ENCODE results near the gene DRG2. TPM values are rescaled to one million over a fixed set of nuclear protein-coding genes. Genes with fewer than 3 reads are reported as not detected.

DRG2 gene
- total and polyA plus RNA-seq, 10 of the 15 experiments (the other 5 are each of a cell fraction or from before 2014, with no cell fraction given): 9.1 to 64.8 (median 45.7) TPM

GRCh38 chr17:18087610-18088491 lies at the start of gene DRG2 (continued):
- peak in 1 of 2 experiments; percentile 62; a peak in 1 of 4 replicates for TF ChIP-seq ETV6 (conservative IDR thresholded peaks at IDR 0.05 in 1 of 2, IDR thresholded peaks at IDR 0.05 in 1 of 2; ENCODE audit: borderline replicate concordance in 1 of 2, low read depth in 1 of 2)
- peak; percentile 92; the same call in 1 of the 2 replicates for TF ChIP-seq RB1 (IDR thresholded peaks at IDR 0.05; ENCODE audit: borderline replicate concordance)
- peak; percentile 83 for TF ChIP-seq TCF7 (IDR thresholded peaks at IDR 0.05; ENCODE audit: borderline replicate concordance)
- 0 out of 2 replicates have a peak, but pooled peaks have one; percentile 14 for TF ChIP-seq IRF3 (IDR thresholded peaks at IDR 0.05)
- TF ChIP-seq MEF2A (IDR thresholded peaks at IDR 0.05; ENCODE audit: insufficient read depth, low read depth, low read length): peak; percentile 80
- TF ChIP-seq, protein P1, sequence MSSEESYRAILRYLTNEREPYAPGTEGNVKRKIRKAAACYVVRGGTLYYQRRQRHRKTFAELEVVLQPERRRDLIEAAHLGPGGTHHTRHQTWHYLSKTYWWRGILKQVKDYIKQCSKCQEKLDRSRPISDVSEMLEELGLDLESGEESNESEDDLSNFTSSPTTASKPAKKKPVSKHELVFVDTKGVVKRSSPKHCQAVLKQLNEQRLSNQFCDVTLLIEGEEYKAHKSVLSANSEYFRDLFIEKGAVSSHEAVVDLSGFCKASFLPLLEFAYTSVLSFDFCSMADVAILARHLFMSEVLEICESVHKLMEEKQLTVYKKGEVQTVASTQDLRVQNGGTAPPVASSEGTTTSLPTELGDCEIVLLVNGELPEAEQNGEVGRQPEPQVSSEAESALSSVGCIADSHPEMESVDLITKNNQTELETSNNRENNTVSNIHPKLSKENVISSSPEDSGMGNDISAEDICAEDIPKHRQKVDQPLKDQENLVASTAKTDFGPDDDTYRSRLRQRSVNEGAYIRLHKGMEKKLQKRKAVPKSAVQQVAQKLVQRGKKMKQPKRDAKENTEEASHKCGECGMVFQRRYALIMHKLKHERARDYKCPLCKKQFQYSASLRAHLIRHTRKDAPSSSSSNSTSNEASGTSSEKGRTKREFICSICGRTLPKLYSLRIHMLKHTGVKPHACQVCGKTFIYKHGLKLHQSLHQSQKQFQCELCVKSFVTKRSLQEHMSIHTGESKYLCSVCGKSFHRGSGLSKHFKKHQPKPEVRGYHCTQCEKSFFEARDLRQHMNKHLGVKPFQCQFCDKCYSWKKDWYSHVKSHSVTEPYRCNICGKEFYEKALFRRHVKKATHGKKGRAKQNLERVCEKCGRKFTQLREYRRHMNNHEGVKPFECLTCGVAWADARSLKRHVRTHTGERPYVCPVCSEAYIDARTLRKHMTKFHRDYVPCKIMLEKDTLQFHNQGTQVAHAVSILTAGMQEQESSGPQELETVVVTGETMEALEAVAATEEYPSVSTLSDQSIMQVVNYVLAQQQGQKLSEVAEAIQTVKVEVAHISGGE (CRISPR knock-in tag; IDR thresholded peaks at IDR 0.05): peak; percentile 96
- 0 out of 2 replicates have a peak, but pooled peaks have one; percentile 6 for TF ChIP-seq BRCA1 (IDR thresholded peaks at IDR 0.05; ENCODE audit: low read depth, low read length)
- peak; percentile 74; the same call in 1 of the 2 replicates for TF ChIP-seq PML (IDR thresholded peaks at IDR 0.05; ENCODE audit: low read length)
- 0 out of 2 replicates have a peak, but pooled peaks have one; percentile 51 for TF ChIP-seq WRNIP1 (IDR thresholded peaks at IDR 0.05; ENCODE audit: borderline replicate concordance, low read depth, low read length)
- no peak for TF ChIP-seq NFYB (IDR thresholded peaks at IDR 0.05; ENCODE audit: insufficient read depth, low read depth, low read length)
- TF ChIP-seq CEBPB (IDR thresholded peaks at IDR 0.05; ENCODE audit: borderline replicate concordance in 1 of 2, low read depth in 2 of 2, low read length in 2 of 2): no peak
- TF ChIP-seq SMAD5 (IDR thresholded peaks at IDR 0.05; ENCODE audit: low read depth): peak; percentile 76; the same call in 1 of the 2 replicates
- TF ChIP-seq SUZ12 (IDR thresholded peaks at IDR 0.05; ENCODE audit: unreplicated experiment): no peak
- TF ChIP-seq BHLHE40 (IDR thresholded peaks at IDR 0.05; ENCODE audit: borderline replicate concordance in 1 of 2, low read depth in 2 of 2, low read length in 1 of 2): peak; percentile 64 to 77
- peak; percentile 63; the same call in 1 of the 2 replicates for TF ChIP-seq STAT1 (conservative IDR thresholded peaks at IDR 0.05)
- TF ChIP-seq, protein P2, sequence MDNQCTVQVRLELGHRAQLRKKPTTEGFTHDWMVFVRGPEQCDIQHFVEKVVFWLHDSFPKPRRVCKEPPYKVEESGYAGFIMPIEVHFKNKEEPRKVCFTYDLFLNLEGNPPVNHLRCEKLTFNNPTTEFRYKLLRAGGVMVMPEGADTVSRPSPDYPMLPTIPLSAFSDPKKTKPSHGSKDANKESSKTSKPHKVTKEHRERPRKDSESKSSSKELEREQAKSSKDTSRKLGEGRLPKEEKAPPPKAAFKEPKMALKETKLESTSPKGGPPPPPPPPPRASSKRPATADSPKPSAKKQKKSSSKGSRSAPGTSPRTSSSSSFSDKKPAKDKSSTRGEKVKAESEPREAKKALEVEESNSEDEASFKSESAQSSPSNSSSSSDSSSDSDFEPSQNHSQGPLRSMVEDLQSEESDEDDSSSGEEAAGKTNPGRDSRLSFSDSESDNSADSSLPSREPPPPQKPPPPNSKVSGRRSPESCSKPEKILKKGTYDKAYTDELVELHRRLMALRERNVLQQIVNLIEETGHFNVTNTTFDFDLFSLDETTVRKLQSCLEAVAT (IDR thresholded peaks at IDR 0.05): peak; percentile 68; the same call in 1 of the 2 replicates
- no peak for TF ChIP-seq CHD2 (IDR thresholded peaks at IDR 0.05; ENCODE audit: borderline replicate concordance, low read depth, low read length)
- peak; percentile 56; the same call in 1 of the 2 replicates for TF ChIP-seq ZSCAN29 (IDR thresholded peaks at IDR 0.05)
- peak; percentile 21; the same call in 1 of the 2 replicates for TF ChIP-seq FOXK2 (IDR thresholded peaks at IDR 0.05)
- peak; percentile 87 for TF ChIP-seq NKRF (conservative IDR thresholded peaks at IDR 0.05)
- TF ChIP-seq NBN (IDR thresholded peaks at IDR 0.05): peak; percentile 94
